Measurements from ENCODE around the gene HOMER2. TPM values are rescaled to one million over a fixed set of nuclear protein-coding genes. Genes with fewer than 3 reads are reported as not detected.

The HOMER2 gene
- total RNA-seq, 1 donor from 2014 or later: 16.4 TPM

- no peak for TF ChIP-seq CTCF (IDR thresholded peaks at IDR 0.05)
- Histone ChIP-seq H3K4me3 (no peak overlapping the region), H3K27ac (no peak overlapping the region), H3K36me3 (no peaks in the 10 kb centered on the region), H3K9me3 (no peaks in the 10 kb centered on the region), H3K27me3 (no peaks in the 10 kb centered on the region), H3K4me1 (no peaks in the 10 kb centered on the region)
- no peak for DNase-seq
- no peak for ATAC-seq
- intact Hi-C loops (cut with DNase I): no loop called here
Observed at GRCh38 chr15:82970696-82971095, 18.2 kb upstream of the HOMER2 start.

GRCh38 chr15:82970078-82970686 lies 17.7 kb upstream of the HOMER2 start:
- intact Hi-C loops (cut with DNase I): no loop called here
- Histone ChIP-seq H3K4me1 (no peaks in the 10 kb centered on the region), H3K9me3 (no peaks in the 10 kb centered on the region), H3K36me3 (no peaks in the 10 kb centered on the region), H3K4me3 (no peak overlapping the region), H3K27ac (no peak overlapping the region), H3K27me3 (no peaks in the 10 kb centered on the region)
- ATAC-seq: no peak
- DNase-seq: no peak
- TF ChIP-seq CTCF (IDR thresholded peaks at IDR 0.05): no peak

GRCh38 chr15:82969353-82969752 lies 16.8 kb upstream of the HOMER2 start:
- no peak for ATAC-seq
- no peaks in the 10 kb centered on the region for H3K27me3 ChIP-seq

GRCh38 chr15:82968066-82968465 lies 15.5 kb upstream of the HOMER2 start:
- intact Hi-C loops (cut with DNase I): no loop called here
- no peak for TF ChIP-seq CTCF (IDR thresholded peaks at IDR 0.05)
- Histone ChIP-seq H3K9me3 (no peaks in the 10 kb centered on the region), H3K27me3 (no peaks in the 10 kb centered on the region), H3K4me3 (no peak overlapping the region), H3K4me1 (no peaks in the 10 kb centered on the region), H3K27ac (no peak overlapping the region), H3K36me3 (no peaks in the 10 kb centered on the region)
- no peak for ATAC-seq
- DNase-seq: no peak

More at GRCh38 chr15:82969353-82969752, 16.8 kb upstream of the HOMER2 start:
- H3K9me3 ChIP-seq: no peaks in the 10 kb centered on the region
- intact Hi-C loops (cut with DNase I): no loop called here
- no peak for DNase-seq
- no peak overlapping the region for H3K4me3 ChIP-seq
- no peaks in the 10 kb centered on the region for H3K36me3 ChIP-seq
- no peak for TF ChIP-seq CTCF (IDR thresholded peaks at IDR 0.05)
- no peaks in the 10 kb centered on the region for H3K4me1 ChIP-seq
- H3K27ac ChIP-seq: no peak overlapping the region

- no peak for TF ChIP-seq CTCF (IDR thresholded peaks at IDR 0.05)
- DNase-seq: no peak
- Histone ChIP-seq H3K27ac (no peak overlapping the region), H3K27me3 (no peaks in the 10 kb centered on the region), H3K36me3 (no peaks in the 10 kb centered on the region), H3K4me3 (no peak overlapping the region), H3K9me3 (no peaks in the 10 kb centered on the region), H3K4me1 (no peaks in the 10 kb centered on the region)
- intact Hi-C loops (cut with DNase I): no loop called here
- ATAC-seq: no peak
Observed at GRCh38 chr15:82966671-82967071, 14.2 kb upstream of the HOMER2 start.

- intact Hi-C loops (cut with DNase I): no loop called here
- no peaks in the 10 kb centered on the region for H3K9me3 ChIP-seq
- no peaks in the 10 kb centered on the region for H3K27me3 ChIP-seq
- ATAC-seq (no peak), DNase-seq (no peak)
- TF ChIP-seq CTCF (IDR thresholded peaks at IDR 0.05): no peak
- no peaks in the 10 kb centered on the region for H3K36me3 ChIP-seq
- H3K4me1 ChIP-seq: no peaks in the 10 kb centered on the region
- H3K27ac ChIP-seq: no peak overlapping the region
- no peak overlapping the region for H3K4me3 ChIP-seq
Observed at GRCh38 chr15:82964890-82965289, 12.4 kb upstream of the HOMER2 start.

All from upper lobe of right lung (tissue), 1 donor.